RWPE2 (cell line): Measurements from ENCODE around the gene NEBL.

Experiments used
- ATAC-seq: fragments of 200-7000 bp; cut with Tn5 transposase; 3 replicates; pipeline ENCODE4 v1.9.1; 2021; ENCODE audit warnings: low read depth
- DNase-seq: peaks from one replicate; pipeline ENCODE4 v3.0.0-alpha.2; 2020; ENCODE audit warnings: low spot score
- H3K27ac ChIP-seq: fragments of 450-650 bp; 2 replicates; pipeline ENCODE4 v1.5.1; 2017; ENCODE audit warnings: mild to moderate bottlenecking; ENCODE audit not compliant: poor library complexity, severe bottlenecking
- H3K27me3 ChIP-seq: fragments of 250-450 bp; sonication (Bioruptor Pico); 2 replicates; pipeline ENCODE4 v1.5.1; 2021; ENCODE audit warnings: mild to moderate bottlenecking, moderate library complexity; ENCODE audit not compliant: insufficient read depth, poor library complexity, severe bottlenecking
- H3K36me3 ChIP-seq: fragments of 250-450 bp; sonication (Bioruptor Pico); 2 replicates; pipeline ENCODE4 v1.5.1; 2020; ENCODE audit warnings: low read depth, mild to moderate bottlenecking, moderate library complexity
- H3K4me1 ChIP-seq: fragments of 250-450 bp; sonication (Bioruptor Pico); 2 replicates; pipeline ENCODE4 v1.5.1; 2021; ENCODE audit warnings: mild to moderate bottlenecking, moderate library complexity; ENCODE audit not compliant: insufficient read depth, poor library complexity, severe bottlenecking
- H3K4me3 ChIP-seq: fragments of 250-450 bp; sonication (Bioruptor Pico); 2 replicates; pipeline ENCODE4 v1.5.1; 2021; ENCODE audit warnings: mild to moderate bottlenecking, moderate library complexity; ENCODE audit not compliant: severe bottlenecking
- H3K9me3 ChIP-seq: fragments of 250-450 bp; sonication (Bioruptor Pico); 2 replicates; pipeline ENCODE4 v1.5.1; 2021; ENCODE audit warnings: mild to moderate bottlenecking, moderate library complexity; ENCODE audit not compliant: severe bottlenecking
- TF ChIP-seq, protein P1 (sequence below): fragments of 450-650 bp; IDR thresholded peaks from one replicate; pipeline ENCODE4 v1.5.1; 2017; ENCODE audit warnings: mild to moderate bottlenecking, moderate library complexity; ENCODE audit not compliant: poor library complexity, severe bottlenecking

NEBL gene

DNA sequence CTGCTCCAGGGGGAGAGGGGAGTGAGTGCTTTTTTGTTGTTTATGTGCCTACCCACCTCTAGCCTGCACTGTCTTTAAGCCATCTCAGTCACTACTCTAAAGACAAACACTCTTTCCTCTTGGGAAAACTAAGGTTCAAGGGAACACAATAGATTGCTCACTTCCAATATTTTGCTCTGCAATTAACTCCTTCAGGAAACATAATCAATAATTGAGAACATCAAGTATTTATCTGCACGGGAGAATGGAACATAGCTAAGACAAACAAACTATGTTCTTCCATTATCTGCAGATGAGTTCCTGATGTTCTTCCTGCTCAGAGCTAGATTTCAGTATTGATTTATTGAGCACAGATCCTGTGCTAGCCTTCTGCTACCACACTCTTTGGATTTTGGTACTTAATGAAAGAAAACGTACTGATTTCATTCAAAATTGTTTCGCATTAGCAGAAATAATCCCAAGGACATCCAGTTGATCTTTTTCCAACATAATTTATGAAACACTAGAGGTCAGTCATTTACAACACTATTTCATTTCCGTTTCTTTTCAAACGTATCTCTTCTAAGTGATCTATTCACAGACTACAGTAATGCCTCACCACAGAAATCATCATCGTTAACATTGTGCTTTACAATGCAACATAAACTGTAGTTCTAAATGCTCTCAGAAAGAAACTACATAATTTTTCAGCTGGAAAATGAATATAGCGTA is 8.3 kb downstream of the NEBL start:
- Histone ChIP-seq H3K9me3 (no peaks in the 10 kb centered on the region), H3K4me1 (peaks cover 7% of the 10 kb centered on the region), H3K4me3 (no peak overlapping the region), H3K27ac (no peak overlapping the region), H3K36me3 (no peaks in the 10 kb centered on the region), H3K27me3 (no peaks in the 10 kb centered on the region)
- TF ChIP-seq, protein P1, sequence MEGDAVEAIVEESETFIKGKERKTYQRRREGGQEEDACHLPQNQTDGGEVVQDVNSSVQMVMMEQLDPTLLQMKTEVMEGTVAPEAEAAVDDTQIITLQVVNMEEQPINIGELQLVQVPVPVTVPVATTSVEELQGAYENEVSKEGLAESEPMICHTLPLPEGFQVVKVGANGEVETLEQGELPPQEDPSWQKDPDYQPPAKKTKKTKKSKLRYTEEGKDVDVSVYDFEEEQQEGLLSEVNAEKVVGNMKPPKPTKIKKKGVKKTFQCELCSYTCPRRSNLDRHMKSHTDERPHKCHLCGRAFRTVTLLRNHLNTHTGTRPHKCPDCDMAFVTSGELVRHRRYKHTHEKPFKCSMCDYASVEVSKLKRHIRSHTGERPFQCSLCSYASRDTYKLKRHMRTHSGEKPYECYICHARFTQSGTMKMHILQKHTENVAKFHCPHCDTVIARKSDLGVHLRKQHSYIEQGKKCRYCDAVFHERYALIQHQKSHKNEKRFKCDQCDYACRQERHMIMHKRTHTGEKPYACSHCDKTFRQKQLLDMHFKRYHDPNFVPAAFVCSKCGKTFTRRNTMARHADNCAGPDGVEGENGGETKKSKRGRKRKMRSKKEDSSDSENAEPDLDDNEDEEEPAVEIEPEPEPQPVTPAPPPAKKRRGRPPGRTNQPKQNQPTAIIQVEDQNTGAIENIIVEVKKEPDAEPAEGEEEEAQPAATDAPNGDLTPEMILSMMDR: peak; percentile 20
- ATAC-seq: no peak
- no peak for DNase-seq

DNA sequence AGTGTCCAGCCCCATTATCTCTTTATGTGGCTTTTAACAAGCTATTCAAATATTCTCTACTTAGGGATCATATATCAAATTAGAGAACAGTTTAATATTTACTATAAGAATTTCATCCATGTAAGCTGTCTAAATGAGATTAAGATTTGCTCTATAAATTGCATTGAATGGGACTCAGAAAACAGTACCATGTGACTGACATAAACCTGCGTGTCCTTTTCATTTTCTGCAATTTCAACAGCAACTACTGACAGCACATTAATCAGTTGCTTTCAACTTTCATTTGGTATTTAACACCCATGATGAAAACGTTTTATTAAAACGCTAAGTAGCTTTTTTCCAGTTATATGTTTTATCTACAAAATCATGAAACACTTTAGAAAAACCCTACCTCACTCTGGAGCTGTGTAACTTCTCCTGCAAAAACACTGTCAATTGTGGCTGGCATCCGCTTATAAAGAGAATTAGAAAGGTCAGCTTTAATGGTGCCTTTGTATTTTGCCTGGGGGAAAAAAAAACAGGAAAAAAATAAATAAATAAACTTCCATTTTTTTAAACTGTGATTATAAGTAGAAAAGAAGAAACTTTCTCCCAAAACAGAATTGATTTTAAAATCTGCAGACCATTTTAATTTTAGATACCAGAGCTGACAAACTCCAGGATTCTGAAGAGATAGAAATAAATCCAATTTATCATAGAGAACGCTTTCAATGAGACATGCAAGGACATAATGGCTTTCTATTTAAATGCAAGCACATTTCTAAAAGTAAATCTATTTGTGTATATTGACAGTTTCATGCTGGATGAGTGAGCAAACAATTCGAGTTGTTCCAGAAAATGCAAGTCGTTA is 9.2 kb downstream of the NEBL start:
- Histone ChIP-seq H3K27ac (no peak overlapping the region), H3K36me3 (no peaks in the 10 kb centered on the region), H3K27me3 (no peaks in the 10 kb centered on the region), H3K4me3 (no peak overlapping the region), H3K4me1 (peaks cover 7% of the 10 kb centered on the region), H3K9me3 (no peaks in the 10 kb centered on the region)
- TF ChIP-seq, protein P1: no peak
- ATAC-seq (no peak), DNase-seq (no peak)

DNA sequence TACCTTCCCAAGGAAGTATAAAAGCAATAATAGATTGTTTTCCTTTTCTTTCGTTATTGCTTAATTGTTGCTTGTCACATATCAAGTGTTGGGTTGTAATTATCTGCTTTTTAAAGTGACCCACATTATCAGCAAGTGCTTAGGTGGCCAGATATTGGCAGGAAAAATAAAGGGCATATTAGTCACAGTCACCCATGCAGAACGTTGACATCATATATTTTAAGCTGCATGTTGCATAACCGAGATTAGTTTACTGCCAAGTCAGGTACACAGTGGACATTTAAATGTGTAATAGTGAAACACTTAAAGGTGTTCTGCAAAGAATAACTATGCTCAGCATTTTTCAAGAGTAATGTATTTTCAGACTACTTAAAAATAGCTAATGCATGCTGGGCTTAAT is 11.4 kb downstream of the NEBL start:
- no peak overlapping the region for H3K4me3 ChIP-seq
- H3K9me3 ChIP-seq: no peaks in the 10 kb centered on the region
- ATAC-seq (peak; percentile 87), DNase-seq (no peak)
- peaks cover 4% of the 10 kb centered on the region for H3K4me1 ChIP-seq
- H3K36me3 ChIP-seq: no peaks in the 10 kb centered on the region
- H3K27ac ChIP-seq: no peak overlapping the region
- TF ChIP-seq, protein P1: no peak
- H3K27me3 ChIP-seq: no peaks in the 10 kb centered on the region

DNA sequence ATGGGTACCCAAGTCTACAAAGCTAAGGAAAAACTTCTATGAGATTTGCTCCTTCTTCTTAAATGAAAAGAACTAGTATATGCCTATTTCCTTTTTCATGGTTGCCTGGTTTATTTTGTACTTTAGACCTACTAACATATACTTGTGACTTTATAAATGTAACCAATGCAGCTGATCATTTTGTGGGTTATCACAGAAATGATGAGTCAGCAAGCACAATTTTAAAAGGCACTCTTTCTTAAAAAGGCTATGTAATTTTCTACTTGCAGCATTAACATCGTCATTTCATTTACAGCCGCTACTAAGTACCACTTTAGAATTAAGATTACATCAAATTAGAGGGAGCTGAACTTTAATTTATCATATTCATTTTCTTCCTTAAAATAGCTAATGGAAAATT is 13.6 kb downstream of the NEBL start:
- Histone ChIP-seq H3K27me3 (no peaks in the 10 kb centered on the region), H3K27ac (no peak overlapping the region), H3K4me3 (no peak overlapping the region), H3K4me1 (peaks cover 4% of the 10 kb centered on the region), H3K36me3 (no peaks in the 10 kb centered on the region), H3K9me3 (no peaks in the 10 kb centered on the region)
- TF ChIP-seq, protein P1: no peak
- no peak for DNase-seq
- no peak for ATAC-seq

- no peak overlapping the region for H3K4me3 ChIP-seq
- H3K27ac ChIP-seq: no peak overlapping the region
- no peaks in the 10 kb centered on the region for H3K27me3 ChIP-seq
- H3K36me3 ChIP-seq: no peaks in the 10 kb centered on the region
- no peaks in the 10 kb centered on the region for H3K9me3 ChIP-seq
- ATAC-seq: no peak
- H3K4me1 ChIP-seq: peaks cover 9% of the 10 kb centered on the region
- no peak for DNase-seq
- TF ChIP-seq, protein P1: no peak
Observed at GRCh38 chr10:20882091-20882490, 15.0 kb downstream of the NEBL start.
